ENCODE measurements around the gene CRYBA1.

The CRYBA1 gene

DNA sequence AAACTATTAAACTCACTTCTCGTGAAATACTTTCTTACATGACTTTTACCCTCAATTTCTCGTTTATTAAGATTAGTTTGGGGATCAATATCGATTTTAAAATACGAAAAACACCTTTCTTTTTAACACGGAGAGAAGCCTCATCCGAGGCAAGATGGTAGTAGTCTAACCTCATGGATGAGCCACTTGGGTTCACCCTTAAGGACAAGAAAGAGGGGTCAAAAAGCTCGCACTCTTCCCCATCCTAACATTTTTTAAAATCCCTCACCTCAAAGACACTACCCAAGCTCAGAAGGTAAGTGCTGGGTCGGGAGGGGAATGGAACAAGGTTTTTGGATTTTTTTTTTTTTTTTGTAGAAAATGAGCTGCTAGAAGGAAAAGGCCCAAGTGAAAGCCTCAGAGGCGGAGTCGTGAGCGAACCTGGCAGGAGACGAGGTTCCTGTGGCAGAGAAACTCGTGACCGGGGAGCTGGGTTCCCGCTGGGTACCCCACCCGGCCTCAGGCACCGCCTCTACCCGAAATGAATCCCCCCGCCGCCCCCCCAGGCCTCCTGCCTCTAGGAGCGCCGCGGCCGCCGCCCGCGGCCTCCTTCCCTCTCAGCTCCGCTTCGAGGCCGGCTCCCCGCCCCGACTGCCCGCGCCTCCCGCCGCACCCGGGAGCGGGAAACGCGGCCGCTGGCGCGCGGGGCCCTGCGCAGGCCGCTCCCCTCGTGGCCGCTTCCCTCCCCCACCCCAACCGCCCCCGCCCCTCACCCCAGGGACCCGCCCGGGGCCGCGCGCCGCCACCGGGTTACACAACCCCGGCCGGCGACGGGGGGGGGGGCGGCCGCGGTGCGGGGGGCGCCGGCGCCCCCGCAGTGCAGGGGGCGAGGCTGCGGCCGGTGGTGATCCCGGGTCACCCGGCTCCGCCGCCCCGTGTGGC lies 45.7 kb downstream of the CRYBA1 start:
- Histone ChIP-seq H3K36me3 (ENCODE audit: control insufficient read depth, insufficient read depth, low read length) (peaks cover 4% of the 10 kb centered on the region), H3K9ac (ENCODE audit: low read depth, low read length) (peak overlapping the region; percentile 99), H3K27me3 (ENCODE audit: control insufficient read depth, insufficient read depth, low read length) (no peaks in the 10 kb centered on the region), H3K4me3 (ENCODE audit: low read depth, low read length) (peak overlapping the region; percentile 99), H3K9me3 (ENCODE audit: control insufficient read depth, insufficient read depth, low read length) (no peaks in the 10 kb centered on the region), H3K4me1 (ENCODE audit: control insufficient read depth, insufficient read depth, low read length) (no peaks in the 10 kb centered on the region)

DNA sequence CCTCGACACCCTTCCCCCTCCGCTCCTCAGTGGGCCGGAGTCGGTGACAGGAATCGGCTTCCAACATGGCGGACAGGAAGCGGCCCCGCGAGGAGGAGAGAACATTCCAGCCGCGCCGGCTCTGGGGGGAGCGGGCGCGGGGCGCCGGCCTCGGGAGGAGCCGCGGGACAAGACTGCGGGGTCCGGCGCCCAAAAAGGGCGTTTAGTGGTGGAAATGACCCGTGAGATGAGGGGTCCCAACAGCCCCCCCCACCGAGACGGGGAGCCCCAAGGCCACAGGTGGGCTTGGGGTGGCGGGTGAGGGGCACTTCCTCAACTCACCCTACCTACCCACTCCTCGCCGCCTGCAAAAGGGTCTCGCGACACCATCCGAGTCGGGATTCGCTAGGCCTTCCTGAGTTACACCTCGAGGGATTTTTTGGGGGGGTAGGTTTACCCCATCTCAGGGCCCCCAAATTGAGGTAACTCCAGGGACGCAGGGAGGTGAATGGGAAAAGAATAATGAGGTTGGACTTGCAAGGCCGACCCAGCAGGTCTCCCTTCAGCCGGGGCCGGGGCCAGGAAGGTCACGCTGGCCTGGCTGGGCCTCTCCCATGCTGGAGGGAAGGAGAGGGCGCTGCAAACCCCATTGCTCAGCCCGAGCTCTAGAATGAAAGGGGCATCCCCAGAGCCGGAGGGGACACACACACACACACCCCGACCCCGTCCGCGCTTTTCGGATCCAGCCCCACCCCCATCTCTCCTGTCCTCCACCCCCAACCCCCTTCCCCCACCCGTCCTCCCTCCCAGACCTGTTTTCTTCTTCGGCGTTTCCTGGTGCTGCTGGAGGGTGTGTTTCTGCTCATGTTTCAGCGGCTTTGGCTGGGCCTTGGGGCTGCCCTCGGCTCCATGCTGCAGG lies 46.6 kb downstream of the CRYBA1 start:
- Histone ChIP-seq H3K4me3 (ENCODE audit: low read depth, low read length) (peak overlapping the region; percentile 99), H3K9ac (ENCODE audit: low read depth, low read length) (peak overlapping the region; percentile 99), H3K4me1 (ENCODE audit: control insufficient read depth, insufficient read depth, low read length) (no peaks in the 10 kb centered on the region), H3K36me3 (ENCODE audit: control insufficient read depth, insufficient read depth, low read length) (no peaks in the 10 kb centered on the region), H3K27me3 (ENCODE audit: control insufficient read depth, insufficient read depth, low read length) (no peaks in the 10 kb centered on the region), H3K9me3 (ENCODE audit: control insufficient read depth, insufficient read depth, low read length) (no peaks in the 10 kb centered on the region)

DNA sequence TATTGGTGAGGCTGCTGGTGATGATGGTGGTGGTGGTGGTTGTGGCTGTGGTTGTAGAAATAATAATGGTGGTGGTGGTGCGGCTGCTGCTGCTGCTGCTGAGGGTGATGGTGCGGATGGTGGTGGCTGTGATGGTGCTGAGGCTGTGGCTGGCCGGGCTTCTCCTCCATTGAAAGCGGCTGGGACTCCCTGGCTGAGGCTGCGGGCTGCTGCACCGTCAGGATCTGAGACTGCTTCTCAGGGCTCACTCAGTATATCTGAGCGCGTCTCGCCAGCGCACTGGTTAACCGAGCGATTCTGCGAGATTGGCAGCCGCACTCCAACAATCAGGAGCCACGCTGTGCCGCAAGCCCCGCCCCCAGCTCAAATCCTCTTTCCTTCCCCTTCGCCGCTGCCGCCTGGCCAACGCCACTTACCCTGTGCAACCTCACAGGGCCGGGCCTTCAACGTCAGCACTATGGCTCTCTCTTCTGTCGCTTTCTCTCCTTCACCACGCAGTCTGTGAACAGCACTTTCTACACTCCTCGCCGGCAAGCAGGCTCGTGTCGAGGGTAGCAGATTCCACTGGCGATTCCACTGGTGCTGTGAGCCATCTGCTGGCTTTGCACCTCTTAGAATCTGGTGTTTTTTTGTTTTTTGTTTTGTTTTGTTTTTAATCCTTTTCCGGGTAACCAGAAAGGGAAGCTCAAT lies 47.4 kb downstream of the CRYBA1 start, which contains the start of gene NUFIP2:
Gene NUFIP2 (minus strand): TSS at position 259 of the 690 bp plus-strand sequence. CDS start 89 bp downstream, at position 170.
- Histone ChIP-seq H3K4me1 (ENCODE audit: control insufficient read depth, insufficient read depth, low read length) (no peaks in the 10 kb centered on the region), H3K27me3 (ENCODE audit: control insufficient read depth, insufficient read depth, low read length) (no peaks in the 10 kb centered on the region), H3K4me3 (ENCODE audit: low read depth, low read length) (peak within 1 kb of the TSS; percentile 99)

DNA sequence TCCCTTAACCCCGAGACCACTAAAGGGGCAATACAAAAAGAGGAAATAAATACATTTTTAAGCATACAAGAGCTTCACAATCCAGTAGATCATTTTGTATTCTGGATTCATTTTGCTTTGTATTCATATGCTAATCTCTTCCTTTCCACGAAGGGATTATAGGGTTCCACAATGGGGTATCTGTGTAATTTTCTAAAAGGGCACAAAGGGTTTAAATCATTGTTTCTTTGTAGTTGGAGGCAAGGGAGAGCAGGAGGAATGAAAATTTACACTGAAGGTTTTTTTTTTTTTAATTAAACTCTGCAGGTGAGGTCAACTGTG lies 47.9 kb downstream of the CRYBA1 start:
- peak overlapping the region; percentile 69 for H3K4me3 ChIP-seq (ENCODE audit: low read depth, low read length)
- H3K9me3 ChIP-seq (ENCODE audit: control insufficient read depth, insufficient read depth, low read length), result no peaks in the 10 kb centered on the region
- peak overlapping the region; percentile 77 for H3K9ac ChIP-seq (ENCODE audit: low read depth, low read length)
- no peaks in the 10 kb centered on the region for H3K27me3 ChIP-seq (ENCODE audit: control insufficient read depth, insufficient read depth, low read length)
- H3K4me1 ChIP-seq (ENCODE audit: control insufficient read depth, insufficient read depth, low read length), result no peaks in the 10 kb centered on the region
- H3K36me3 ChIP-seq (ENCODE audit: control insufficient read depth, insufficient read depth, low read length), result no peaks in the 10 kb centered on the region

More for the DNA sequence above, 47.4 kb downstream of the CRYBA1 start, which contains the start of gene NUFIP2:
- H3K9me3 ChIP-seq (ENCODE audit: control insufficient read depth, insufficient read depth, low read length), result no peaks in the 10 kb centered on the region
- H3K9ac ChIP-seq (ENCODE audit: low read depth, low read length), result peak within 1 kb of the TSS; percentile 99
- no peaks in the 10 kb centered on the region for H3K36me3 ChIP-seq (ENCODE audit: control insufficient read depth, insufficient read depth, low read length)

DNA sequence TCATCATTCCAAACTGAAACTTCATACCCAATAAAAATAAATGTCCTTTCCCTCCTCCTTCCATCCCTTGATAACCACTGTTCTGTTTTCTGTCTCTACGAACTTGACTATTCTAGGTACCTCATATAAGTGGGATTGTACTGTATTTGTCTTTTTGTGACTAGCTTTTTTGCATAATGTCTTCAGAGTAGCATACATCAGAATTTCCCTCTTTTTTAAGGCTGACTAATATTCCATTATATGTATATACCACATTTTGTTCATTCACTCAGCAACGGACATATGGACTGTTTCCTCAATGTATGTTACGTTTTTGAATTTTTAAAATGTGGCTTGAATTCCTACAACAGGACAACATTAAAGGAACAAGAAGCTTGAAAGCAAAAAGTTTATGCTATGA lies 48.8 kb downstream of the CRYBA1 start:
- no peak overlapping the region for H3K9ac ChIP-seq (ENCODE audit: low read depth, low read length)

DNA sequence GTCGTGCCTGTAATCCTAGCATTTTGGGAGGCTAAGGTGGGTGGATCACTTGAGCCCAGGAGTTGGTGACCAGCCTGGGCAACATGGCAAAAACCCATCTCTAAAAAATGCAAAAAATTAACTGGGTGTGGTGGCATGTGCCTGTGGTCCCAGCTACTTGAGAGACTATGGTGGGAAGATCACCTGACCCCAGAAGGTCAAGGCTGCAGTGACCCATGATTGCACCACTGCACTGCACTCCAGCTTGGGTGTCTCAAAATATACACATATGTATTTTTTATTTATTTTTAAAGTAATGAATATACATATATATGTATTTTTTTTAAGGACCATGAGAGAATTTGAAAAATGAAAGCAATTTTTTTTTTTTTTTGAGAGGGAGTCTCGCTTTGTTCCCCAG lies 52.4 kb downstream of the CRYBA1 start:
- Histone ChIP-seq H3K9ac (ENCODE audit: low read depth, low read length) (no peak overlapping the region), H3K9me3 (ENCODE audit: control insufficient read depth, insufficient read depth, low read length) (no peaks in the 10 kb centered on the region), H3K4me1 (ENCODE audit: control insufficient read depth, insufficient read depth, low read length) (no peaks in the 10 kb centered on the region), H3K36me3 (ENCODE audit: control insufficient read depth, insufficient read depth, low read length) (no peaks in the 10 kb centered on the region), H3K4me3 (ENCODE audit: low read depth, low read length) (no peak overlapping the region), H3K27me3 (ENCODE audit: control insufficient read depth, insufficient read depth, low read length) (no peaks in the 10 kb centered on the region)

More for the DNA sequence above, 48.8 kb downstream of the CRYBA1 start:
- H3K36me3 ChIP-seq (ENCODE audit: control insufficient read depth, insufficient read depth, low read length), result no peaks in the 10 kb centered on the region
- H3K27me3 ChIP-seq (ENCODE audit: control insufficient read depth, insufficient read depth, low read length), result no peaks in the 10 kb centered on the region
- no peak overlapping the region for H3K4me3 ChIP-seq (ENCODE audit: low read depth, low read length)
- H3K4me1 ChIP-seq (ENCODE audit: control insufficient read depth, insufficient read depth, low read length), result no peaks in the 10 kb centered on the region
- H3K9me3 ChIP-seq (ENCODE audit: control insufficient read depth, insufficient read depth, low read length), result no peaks in the 10 kb centered on the region

DNA sequence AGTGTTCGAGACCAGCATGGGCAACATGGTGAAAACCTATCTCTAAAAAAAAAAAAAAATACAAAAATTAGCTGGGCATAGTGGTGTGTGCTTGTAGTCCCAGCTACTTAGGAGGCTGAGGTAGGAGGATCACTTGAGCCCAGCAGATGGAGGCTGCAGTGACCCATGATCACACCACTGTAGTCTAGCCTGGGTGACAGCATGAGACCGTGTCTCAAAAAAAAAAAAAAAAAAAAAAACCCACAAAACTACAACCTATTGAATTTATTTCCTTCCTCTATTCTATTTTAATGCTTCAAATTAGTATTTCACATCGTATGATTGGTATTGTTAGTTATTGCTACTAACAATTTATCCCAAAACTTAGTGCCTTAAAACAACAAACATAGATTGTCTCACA lies 56.7 kb downstream of the CRYBA1 start:
- H3K36me3 ChIP-seq (ENCODE audit: control insufficient read depth, insufficient read depth, low read length), result no peaks in the 10 kb centered on the region
- H3K9me3 ChIP-seq (ENCODE audit: control insufficient read depth, insufficient read depth, low read length), result no peaks in the 10 kb centered on the region
- no peaks in the 10 kb centered on the region for H3K4me1 ChIP-seq (ENCODE audit: control insufficient read depth, insufficient read depth, low read length)
- H3K9ac ChIP-seq (ENCODE audit: low read depth, low read length), result no peak overlapping the region
- H3K27me3 ChIP-seq (ENCODE audit: control insufficient read depth, insufficient read depth, low read length), result no peaks in the 10 kb centered on the region
- no peak overlapping the region for H3K4me3 ChIP-seq (ENCODE audit: low read depth, low read length)

All from iPS-15b (cell line).